Activated naive CD4-positive, alpha-beta T cell treated with anti-CD3 and anti-CD28 coated beads, Interleukin-2, amount 10 ng/mL, durations not matched to agents 5 hours and 36 hours (primary cell): ENCODE results near the gene COPRS. TPM values are rescaled to one million over a fixed set of nuclear protein-coding genes. Genes with fewer than 3 reads are reported as not detected.

Experiments used
- total RNA-seq, 2 experiments: library from RNA; stranded (reverse); gene quantifications; one replicate each; pipeline ENCODE4 v1.2.3, GENCODE V29; 2021

The COPRS gene, protein sequence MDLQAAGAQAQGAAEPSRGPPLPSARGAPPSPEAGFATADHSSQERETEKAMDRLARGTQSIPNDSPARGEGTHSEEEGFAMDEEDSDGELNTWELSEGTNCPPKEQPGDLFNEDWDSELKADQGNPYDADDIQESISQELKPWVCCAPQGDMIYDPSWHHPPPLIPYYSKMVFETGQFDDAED
- total RNA-seq: 10 to 100 TPM; 16.8 to 17.7 TPM

DNA sequence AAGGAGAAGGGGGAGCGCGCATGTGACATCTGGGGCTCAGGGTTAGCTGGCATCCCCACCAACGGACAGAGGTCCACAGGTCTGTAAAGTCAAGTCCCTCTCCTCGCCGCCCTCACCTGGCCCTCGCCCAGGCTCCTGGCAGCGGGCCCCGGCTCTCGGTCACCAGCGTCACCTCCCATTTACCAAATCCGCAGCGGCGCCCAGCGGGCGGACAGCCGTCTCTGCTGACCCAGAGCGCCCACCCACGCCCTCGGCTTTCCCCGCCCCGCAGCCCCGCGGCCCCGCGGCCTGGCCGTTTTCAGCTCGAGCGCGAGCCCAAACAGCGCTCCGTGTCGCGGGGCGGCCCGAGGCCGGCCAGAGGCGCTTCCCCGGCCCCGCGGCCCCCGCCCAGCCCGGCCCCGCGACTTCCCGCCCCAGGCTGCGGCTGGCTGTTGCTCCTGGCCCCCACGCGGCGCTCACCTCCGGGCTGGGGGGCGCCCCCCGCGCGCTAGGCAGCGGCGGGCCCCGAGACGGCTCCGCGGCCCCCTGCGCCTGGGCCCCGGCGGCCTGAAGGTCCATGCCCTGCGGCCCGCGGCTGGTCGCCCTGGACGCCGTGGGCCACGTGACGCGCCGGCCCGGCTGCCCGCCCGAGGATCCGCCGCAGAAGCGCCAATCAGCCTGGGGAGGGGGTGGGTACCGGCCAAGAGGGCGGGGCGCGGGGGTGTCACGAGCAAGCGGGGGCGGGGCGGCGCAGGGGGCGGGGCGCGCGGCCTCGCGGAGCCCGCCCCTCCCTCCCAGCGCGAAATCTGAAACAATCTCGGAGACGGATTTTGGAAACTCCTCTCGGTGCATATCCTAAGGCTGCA lies at the start of gene COPRS:
COPRS (minus strand) TSS at position 603 of the 845 bp plus-strand sequence; CDS start at position 558, 45 bp downstream.

Other genes with a start within 250 kb of the COPRS start
- gene UTP6, start 42.5 kb upstream of the COPRS start, total RNA-seq: 10 to 100 TPM; 62.2 to 62.7 TPM
- gene SUZ12, start 77.8 kb upstream of the COPRS start, total RNA-seq: 10 to 100 TPM; 49.6 to 51.3 TPM
- 10 to 100 TPM; 33.6 to 38.4 TPM for gene LRRC37B, start 148.1 kb upstream of the COPRS start, total RNA-seq